Anterior cingulate cortex (tissue), 58 donors: ENCODE measurements around the gene CDC42BPB.
"Not testable (repeated sequence)": the region's sequence is repeated elsewhere in the genome, so short reads cannot be mapped to it uniquely, and the experiment has no call there.

Source experiments
- DNase-seq, 58 donors: peaks; one replicate each; lab custom pipeline; 2025; lab: John Stamatoyannopoulos, UW

The CDC42BPB gene

GRCh38 chr14:103055695-103056094 lies 1.7 kb downstream of the CDC42BPB start:
- DNase-seq = no peak

GRCh38 chr14:103052407-103052806 lies 4.9 kb downstream of the CDC42BPB start:
- no peak for DNase-seq

GRCh38 chr14:103050935-103051334 lies 6.4 kb downstream of the CDC42BPB start:
- DNase-seq = no peak

- not testable (repeated sequence) for DNase-seq
These were observed 9.9 kb downstream of the CDC42BPB start for GRCh38 chr14:103047453-103047852.

- DNase-seq = no peak
These were observed 11.9 kb downstream of the CDC42BPB start for GRCh38 chr14:103045371-103045869.

GRCh38 chr14:103043257-103044015 lies 13.9 kb downstream of the CDC42BPB start:
- DNase-seq = no peak

- DNase-seq = no peak
These were observed 15.9 kb downstream of the CDC42BPB start for GRCh38 chr14:103041464-103041863.

- no peak for DNase-seq
These were observed 23.7 kb downstream of the CDC42BPB start for GRCh38 chr14:103033681-103034096.

GRCh38 chr14:103031956-103032355 lies 25.4 kb downstream of the CDC42BPB start:
- no peak for DNase-seq

GRCh38 chr14:103031566-103031911 lies 25.8 kb downstream of the CDC42BPB start:
- no peak for DNase-seq

GRCh38 chr14:103030741-103031565 lies 26.4 kb downstream of the CDC42BPB start:
- no peak for DNase-seq

GRCh38 chr14:103029936-103030335 lies 27.4 kb downstream of the CDC42BPB start:
- no peak for DNase-seq

- DNase-seq = no peak
These were observed 28.6 kb downstream of the CDC42BPB start for GRCh38 chr14:103028772-103029171.

- DNase-seq = peak in 3 of 58 donors; percentile 25 to 57 (median 33)
These were observed 29.1 kb downstream of the CDC42BPB start for GRCh38 chr14:103028161-103028767.

- no peak for DNase-seq
These were observed 29.9 kb downstream of the CDC42BPB start for GRCh38 chr14:103027451-103027850.

GRCh38 chr14:103026988-103027387 lies 30.4 kb downstream of the CDC42BPB start:
- no peak for DNase-seq

GRCh38 chr14:103026196-103026595 lies 31.2 kb downstream of the CDC42BPB start:
- DNase-seq = not testable (repeated sequence)

- DNase-seq = peak in 2 of 58 donors; percentile 29 to 44
These were observed 33.4 kb downstream of the CDC42BPB start for GRCh38 chr14:103023881-103024473.

- DNase-seq = peak in 1 of 58 donors; percentile 51
These were observed 34.7 kb downstream of the CDC42BPB start for GRCh38 chr14:103022685-103023044.

- peak in 11 of 58 donors; percentile 30 to 58 (median 42) for DNase-seq
These were observed 35.2 kb downstream of the CDC42BPB start for GRCh38 chr14:103022002-103022684.
